Spinal cord (tissue), 4 donors: ENCODE data around the gene RS1. TPM values are rescaled to one million over a fixed set of nuclear protein-coding genes. Genes with fewer than 3 reads are reported as not detected.

Experiments used
- polyA plus RNA-seq, 2 donors: library from polyadenylated mRNA; unstranded; fragments of 120-200 nt; gene quantifications; one replicate each; pipeline ENCODE4 v1.2.1, GENCODE V29; 2013; ENCODE audit not compliant: insufficient read length in 2 of 2
- total RNA-seq, 2 donors: library from RNA; depleted of rRNA in 1 of 2; stranded (reverse); fragments of 120-200 nt in 1 of 2; fragments of >200 nt in 1 of 2; gene quantifications; one replicate each; pipeline versions ENCODE4 v1.2.3 to v1.2.4, GENCODE V29; 2013 to 2014

Gene RS1
- total and polyA plus RNA-seq, 4 donors = 0.06 to 0.41 (median 0.33) TPM; not detected in 1

Other genes with a start within 250 kb of the RS1 start
- gene CDKL5, start 246.5 kb downstream of the RS1 start, total RNA-seq = 10 to 100 TPM; 15.3 to 27.7 TPM
- gene CDKL5, start 246.5 kb downstream of the RS1 start, polyA plus RNA-seq = 10 to 100 TPM; 10.6 to 15.3 TPM
- gene PPEF1, start 35.5 kb upstream of the RS1 start, total RNA-seq = 10 to 100 TPM in 1 of 2 donors, under 1 TPM in 1; 0.94 to 11.1 TPM
- 1 to 10 TPM; 1.2 to 3.1 TPM for gene PPEF1, start 35.5 kb upstream of the RS1 start, polyA plus RNA-seq